IMR-90 (cell line): ENCODE measurements around the gene CDCA7. TPM values are rescaled to one million over a fixed set of nuclear protein-coding genes. Genes with fewer than 3 reads are reported as not detected.

Experiments used
- ATAC-seq: fragments of 200-7000 bp; cut with Tn5 transposase; 2 replicates; pipeline ENCODE4 v1.9.1; 2020; ENCODE audit warnings: low read depth, mild to moderate bottlenecking, moderate library complexity
- BruUV-seq: library from RNA; stranded (reverse); fragments of 400-500 nt; replicated peaks from 2 replicates; lab custom pipeline; 2021; lab: Mats Ljungman, UMichigan
- CTCF ChIA-PET: fragments of 300-600 bp; formaldehyde crosslinking; extraction: SDS; loops from one replicate; lab custom pipeline; 2021; ENCODE audit warnings: antibody characterized with exemption; lab: Yijun Ruan, JAX
- POLR2A ChIA-PET: fragments of 300-600 bp; sonication (Branson Sonifier 250); formaldehyde crosslinking; loops from one replicate; lab custom pipeline; 2022; ENCODE audit warnings: antibody characterized with exemption; ENCODE audit not compliant: unreplicated experiment; lab: Charles Lee
- DNase-seq: peaks from one replicate; pipeline ENCODE4 v3.0.0; 2013
- H2AFZ ChIP-seq: replicated peaks from 2 replicates; pipeline ENCODE3; 2013; ENCODE audit warnings: low read length, mild to moderate bottlenecking; ENCODE audit not compliant: poor library complexity
- H2AK5ac ChIP-seq: 2 replicates; pipeline ENCODE4 v1.6.1; 2013; ENCODE audit warnings: low read depth, low read length, inconsistent platforms
- H2AK9ac ChIP-seq: replicated peaks from 2 replicates; pipeline ENCODE3; 2013; ENCODE audit warnings: mild to moderate bottlenecking, low read depth, low read length, moderate library complexity; ENCODE audit not compliant: poor library complexity
- H2BK120ac ChIP-seq: 2 replicates; pipeline ENCODE4 v1.6.1; 2013; ENCODE audit warnings: low read depth, low read length, inconsistent platforms
- H2BK15ac ChIP-seq: 3 replicates; pipeline ENCODE4 v1.6.1; 2013; ENCODE audit warnings: low read depth, low read length, inconsistent platforms
- H2BK20ac ChIP-seq: 2 replicates; pipeline ENCODE4 v1.6.1; 2013; ENCODE audit warnings: low read depth, mild to moderate bottlenecking, inconsistent platforms, low read length, moderate library complexity
- H2BK5ac ChIP-seq: 2 replicates; pipeline ENCODE4 v1.6.1; 2013; ENCODE audit warnings: mild to moderate bottlenecking, low read depth, low read length, inconsistent platforms; ENCODE audit not compliant: poor library complexity, severe bottlenecking
- H3K14ac ChIP-seq: replicated peaks from 2 replicates; pipeline ENCODE4 v1.6.1; 2013; ENCODE audit warnings: low read depth, low read length, inconsistent platforms
- H3K18ac ChIP-seq: 2 replicates; pipeline ENCODE4 v1.6.1; 2013; ENCODE audit warnings: low read depth, low read length, control low read depth
- H3K23ac ChIP-seq: 2 replicates; pipeline ENCODE4 v1.6.1; 2013; ENCODE audit warnings: low read depth, low read length, inconsistent platforms
- H3K27ac ChIP-seq: 2 replicates; pipeline ENCODE4 v1.5.1; 2013; ENCODE audit warnings: mild to moderate bottlenecking, control low read depth, low read length; ENCODE audit not compliant: insufficient read depth
- H3K27me3 ChIP-seq: 2 replicates; pipeline ENCODE4 v1.6.1; 2013; ENCODE audit warnings: low read length; ENCODE audit not compliant: control insufficient read depth, insufficient read depth
- H3K36me3 ChIP-seq: 2 replicates; pipeline ENCODE4 v1.6.1; 2013; ENCODE audit warnings: low read length, mixed read lengths; ENCODE audit not compliant: control insufficient read depth, insufficient read depth
- H3K4ac ChIP-seq: 2 replicates; pipeline ENCODE4 v1.6.1; 2013; ENCODE audit warnings: low read depth, low read length, inconsistent platforms
- H3K4me1 ChIP-seq: 2 replicates; pipeline ENCODE4 v1.6.1; 2013; ENCODE audit warnings: low read length, mixed read lengths; ENCODE audit not compliant: control insufficient read depth, insufficient read depth
- H3K4me2 ChIP-seq: 2 replicates; pipeline ENCODE4 v1.6.1; 2013; ENCODE audit warnings: low read depth, mild to moderate bottlenecking, control low read depth, low read length, moderate library complexity
- H3K4me3 ChIP-seq: 2 replicates; pipeline ENCODE4 v1.5.1; 2013; ENCODE audit warnings: low read depth, mild to moderate bottlenecking, control low read depth, low read length, moderate library complexity; ENCODE audit not compliant: insufficient read depth
- H3K56ac ChIP-seq: 2 replicates; pipeline ENCODE4 v1.6.1; 2013; ENCODE audit warnings: low read length, inconsistent platforms; ENCODE audit not compliant: insufficient read depth; ENCODE audit errors: extremely low read depth
- H3K79me1 ChIP-seq, 2 experiments: 2 replicates each; pipeline ENCODE4 v1.6.1; 2013; ENCODE audit warnings: low read length in 2 of 2, inconsistent platforms in 1 of 2, low read depth in 1 of 2
- H3K9ac ChIP-seq: 2 replicates; pipeline ENCODE4 v1.6.1; 2013; ENCODE audit warnings: low read depth, low read length, control low read depth
- H3K9me1 ChIP-seq: 2 replicates; pipeline ENCODE4 v1.6.1; 2013; ENCODE audit warnings: low read length, inconsistent platforms; ENCODE audit not compliant: insufficient read depth
- H3K9me3 ChIP-seq: 2 replicates; pipeline ENCODE4 v1.6.1; 2013; ENCODE audit warnings: low read length; ENCODE audit not compliant: control insufficient read depth, insufficient read depth
- H4K20me1 ChIP-seq: 2 replicates; pipeline ENCODE4 v1.6.1; 2013; ENCODE audit warnings: low read length, inconsistent platforms; ENCODE audit not compliant: insufficient read depth
- H4K5ac ChIP-seq: 2 replicates; pipeline ENCODE4 v1.6.1; 2013; ENCODE audit warnings: mild to moderate bottlenecking, low read depth, low read length, control low read depth
- H4K8ac ChIP-seq, 2 experiments: 2 replicates each; pipeline ENCODE4 v1.6.1; 2013; ENCODE audit warnings: low read depth in 2 of 2, low read length in 2 of 2, control low read depth in 1 of 2, inconsistent platforms in 1 of 2
- H4K91ac ChIP-seq: 2 replicates; pipeline ENCODE4 v1.6.1; 2013; ENCODE audit warnings: low read depth, low read length, inconsistent platforms; ENCODE audit not compliant: insufficient read depth
- CHD1 ChIP-seq: IDR thresholded peaks from 2 replicates; pipeline ENCODE4 v1.6.1; 2012; ENCODE audit warnings: low read depth, low read length, improper control_type of control experiment
- MAFK ChIP-seq: IDR thresholded peaks from 2 replicates; pipeline ENCODE4 v1.6.1; 2012; ENCODE audit warnings: low read depth, low read length, improper control_type of control experiment
- RFX5 ChIP-seq: IDR thresholded peaks from 2 replicates; pipeline ENCODE4 v1.8.0; 2012; ENCODE audit warnings: low read depth, mild to moderate bottlenecking, low read length, moderate library complexity
- WGBS, 2 experiments: methylation state at CpG; one replicate each; pipeline versions ENCODE4 v1.1.5 to v1.1.7; 2013; ENCODE audit warnings: missing lambda C conversion rate in 2 of 2; ENCODE audit not compliant: insufficient read length in 1 of 2; ENCODE audit errors: extremely low coverage in 2 of 2; 5-methylcytosine and 5-hydroxymethylcytosine counted together
- dilution Hi-C: fragments of 300-500 bp; cut with HindIII; formaldehyde crosslinking; loops from one replicate; pipeline ENCODE4 v1.14.3; 2018; ENCODE audit warnings: low sequenced_read_pairs; ENCODE audit not compliant: unreplicated experiment
- in situ Hi-C: fragments of 300-500 bp; cut with MboI; formaldehyde crosslinking; loops from 3 replicates; pipeline ENCODE4 v1.14.3; 2019; ENCODE audit warnings: low sequenced_read_pairs, inconsistent platforms, mixed read lengths
- intact Hi-C: fragments of 100-400 bp; cut with micrococcal nuclease; formaldehyde crosslinking; loops from 2 replicates; pipeline ENCODE4 v1.10.0; 2022
- polyA plus RNA-seq, 3 experiments: library from polyadenylated mRNA; depleted of rRNA; stranded (reverse); fragments of >200 nt; gene quantifications; 2 replicates each; pipeline ENCODE4 v1.2.3, GENCODE V29; 2012; ENCODE audit warnings: low replicate concordance in 1 of 3
- total RNA-seq: library from RNA; depleted of rRNA; stranded (reverse); fragments of >200 nt; gene quantifications from 2 replicates; pipeline ENCODE4 v1.2.3, GENCODE V29; 2012
- TF ChIP-seq, protein P1 (sequence below): conservative IDR thresholded peaks from 2 replicates; pipeline ENCODE4 v1.5.1; 2012; ENCODE audit warnings: mild to moderate bottlenecking, low read depth, low read length, improper control_type of control experiment

CDCA7 gene
- total and polyA plus RNA-seq, 2 of the 4 experiments (the other 2 are of a cell fraction), result 12.0 to 18.7 TPM

DNA sequence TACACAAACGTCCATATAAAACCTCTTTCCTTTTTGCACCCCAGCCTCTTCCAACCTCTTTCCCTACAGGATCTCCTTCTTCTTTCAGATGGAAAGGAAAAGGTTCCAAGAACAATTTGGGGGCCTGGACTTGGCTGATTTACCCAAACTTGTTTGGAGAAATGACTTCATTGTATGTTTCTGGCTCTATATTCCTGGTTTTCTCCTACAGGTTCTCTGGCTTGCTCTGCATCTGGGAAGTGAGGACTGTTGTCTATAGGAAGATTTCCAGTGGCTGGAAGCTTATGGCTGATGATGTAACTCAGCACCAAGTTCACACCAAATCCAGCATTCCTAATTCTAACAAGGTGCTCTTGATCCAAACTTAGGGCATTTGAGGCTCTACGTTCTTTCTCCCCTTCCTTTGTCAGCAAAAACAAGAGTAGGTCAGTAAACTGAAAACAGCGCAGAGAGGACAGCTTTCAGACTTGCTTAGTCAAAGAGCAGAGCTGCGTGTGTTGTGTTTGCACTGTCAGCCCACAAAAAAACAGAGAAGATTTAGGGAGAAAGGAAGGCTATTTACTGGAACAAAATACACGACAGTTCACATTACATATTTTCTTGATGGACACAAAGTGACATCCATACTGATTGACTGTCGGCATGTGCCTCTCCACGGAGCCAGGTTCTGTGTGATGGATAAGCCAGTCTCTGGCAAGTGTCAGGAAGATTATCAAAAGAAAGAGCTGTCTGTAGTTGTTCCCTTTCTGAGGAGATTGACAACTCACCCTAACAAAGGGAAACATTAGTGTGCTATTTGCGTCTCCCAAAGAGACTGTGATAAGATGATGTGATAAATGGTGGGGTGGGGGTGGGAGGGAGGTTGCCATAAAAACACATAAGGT is 39.7 kb downstream of the CDCA7 start:
- Histone ChIP-seq H3K23ac (no peak overlapping the region), H2BK120ac (no peak overlapping the region), H3K27ac (no peak overlapping the region), H2BK5ac (no peak overlapping the region), H2BK15ac (no peak overlapping the region), H4K20me1 (no peaks in the 10 kb centered on the region), H3K14ac (no peak overlapping the region), H3K4me2 (no peak overlapping the region), H3K36me3 (no peaks in the 10 kb centered on the region), H4K5ac (no peak overlapping the region), H3K9me1 (no peaks in the 10 kb centered on the region), H2BK20ac (no peak overlapping the region), H3K79me1 (no peaks in the 10 kb centered on the region), H3K18ac (no peak overlapping the region), H3K9ac (no peak overlapping the region), H2AK5ac (no peak overlapping the region), H2AK9ac (no peak overlapping the region), H3K4ac (no peak overlapping the region), H3K4me3 (no peak overlapping the region), H3K56ac (no peak overlapping the region), H2AFZ (no peak overlapping the region), H3K27me3 (peaks cover 28% of the 10 kb centered on the region), H4K91ac (no peak overlapping the region), H4K8ac (no peak overlapping the region), H3K4me1 (no peaks in the 10 kb centered on the region), H3K9me3 (no peaks in the 10 kb centered on the region)
- no CpG with 5 or more reads among the region's 8 CpGs for WGBS, 2 experiments
- dilution Hi-C loops, result no loop called here
- DNase-seq, result no peak
- TF ChIP-seq, protein P1, sequence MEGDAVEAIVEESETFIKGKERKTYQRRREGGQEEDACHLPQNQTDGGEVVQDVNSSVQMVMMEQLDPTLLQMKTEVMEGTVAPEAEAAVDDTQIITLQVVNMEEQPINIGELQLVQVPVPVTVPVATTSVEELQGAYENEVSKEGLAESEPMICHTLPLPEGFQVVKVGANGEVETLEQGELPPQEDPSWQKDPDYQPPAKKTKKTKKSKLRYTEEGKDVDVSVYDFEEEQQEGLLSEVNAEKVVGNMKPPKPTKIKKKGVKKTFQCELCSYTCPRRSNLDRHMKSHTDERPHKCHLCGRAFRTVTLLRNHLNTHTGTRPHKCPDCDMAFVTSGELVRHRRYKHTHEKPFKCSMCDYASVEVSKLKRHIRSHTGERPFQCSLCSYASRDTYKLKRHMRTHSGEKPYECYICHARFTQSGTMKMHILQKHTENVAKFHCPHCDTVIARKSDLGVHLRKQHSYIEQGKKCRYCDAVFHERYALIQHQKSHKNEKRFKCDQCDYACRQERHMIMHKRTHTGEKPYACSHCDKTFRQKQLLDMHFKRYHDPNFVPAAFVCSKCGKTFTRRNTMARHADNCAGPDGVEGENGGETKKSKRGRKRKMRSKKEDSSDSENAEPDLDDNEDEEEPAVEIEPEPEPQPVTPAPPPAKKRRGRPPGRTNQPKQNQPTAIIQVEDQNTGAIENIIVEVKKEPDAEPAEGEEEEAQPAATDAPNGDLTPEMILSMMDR, result no peak
- TF ChIP-seq RFX5 (no peak), CHD1 (no peak), MAFK (no peak)
- CTCF ChIA-PET, result no interaction called here
- no TSS peak for BruUV-seq
- no peak for ATAC-seq
- intact Hi-C loops, result no loop called here
- in situ Hi-C loops, result no loop called here
- POLR2A ChIA-PET, result no interaction called here
